Measurements from ENCODE around the gene SLC39A11.

GRCh38 chr17:72876413-72876812, 216.1 kb downstream of the SLC39A11 start:
- TF ChIP-seq CTCF (IDR thresholded peaks at IDR 0.05; ENCODE audit: poor library complexity, severe bottlenecking) (no peak), EP300 (conservative IDR thresholded peaks at IDR 0.05; ENCODE audit: poor library complexity, severe bottlenecking) (no peak), EZH2 (IDR thresholded peaks at IDR 0.05; ENCODE audit: borderline replicate concordance, insufficient read depth, low read length, poor library complexity, severe bottlenecking) (no peak), SMC3 (conservative IDR thresholded peaks at IDR 0.05; ENCODE audit: poor library complexity) (no peak), REST (IDR thresholded peaks at IDR 0.05; ENCODE audit: borderline replicate concordance) (no peak), MXI1 (conservative IDR thresholded peaks at IDR 0.05; ENCODE audit: poor library complexity, severe bottlenecking) (no peak), TAF1 (IDR thresholded peaks at IDR 0.05; ENCODE audit: low read depth) (no peak), RAD21 (conservative IDR thresholded peaks at IDR 0.05) (no peak), POLR2AphosphoS5 (IDR thresholded peaks at IDR 0.05) (no peak)
